H1 (cell line): Measurements from ENCODE around the gene MYRF. TPM values are rescaled to one million over a fixed set of nuclear protein-coding genes. Genes with fewer than 3 reads are reported as not detected.

ENCODE experiments used
- ASH2L ChIP-seq: fragments of 200-600, 300-600 bp; sonication (generic); IDR thresholded peaks from one replicate; pipeline ENCODE4 v1.7.1; 2017; ENCODE audit warnings: low read length
- CHD7 ChIP-seq: fragments of 300-600 bp; sonication (generic); IDR thresholded peaks from 2 replicates; pipeline ENCODE4 v1.7.1; 2012; ENCODE audit warnings: low read length, moderate library complexity, mild to moderate bottlenecking, inconsistent platforms; ENCODE audit not compliant: insufficient replicate concordance
- EGR1 ChIP-seq: IDR thresholded peaks from 2 replicates; pipeline ENCODE4 v1.6.1; 2011; ENCODE audit warnings: low read depth, low read length, borderline replicate concordance
- EZH2 ChIP-seq: fragments of 200-600 bp; sonication (generic); IDR thresholded peaks from 2 replicates; pipeline ENCODE4 v1.7.1; 2012; ENCODE audit warnings: low read depth, mild to moderate bottlenecking, moderate library complexity, low read length, inconsistent platforms; ENCODE audit not compliant: severe bottlenecking
- FOSL1 ChIP-seq: IDR thresholded peaks from 2 replicates; pipeline ENCODE4 v1.6.1; 2011; ENCODE audit warnings: mild to moderate bottlenecking, low read depth, low read length, moderate library complexity; ENCODE audit not compliant: insufficient read depth
- GABPA ChIP-seq: IDR thresholded peaks from 2 replicates; pipeline ENCODE4 v1.6.1; 2011; ENCODE audit warnings: mild to moderate bottlenecking, low read length, moderate library complexity, borderline replicate concordance; ENCODE audit not compliant: insufficient read depth
- POLR2AphosphoS5 ChIP-seq: IDR thresholded peaks from 2 replicates; pipeline ENCODE4 v1.6.1; 2011; ENCODE audit warnings: low read depth, low read length
- SIX5 ChIP-seq: IDR thresholded peaks from 2 replicates; pipeline ENCODE4 v1.6.1; 2011; ENCODE audit warnings: mild to moderate bottlenecking, low read depth, low read length
- SP4 ChIP-seq: IDR thresholded peaks from 2 replicates; pipeline ENCODE4 v1.6.1; 2012; ENCODE audit warnings: low read length, inconsistent platforms
- TBP ChIP-seq: IDR thresholded peaks from 2 replicates; pipeline ENCODE4 v1.6.1; 2011; ENCODE audit warnings: low read depth, low read length, improper control_type of control experiment
- TEAD4 ChIP-seq: IDR thresholded peaks from 2 replicates; pipeline ENCODE4 v1.6.1; 2012; ENCODE audit warnings: low read depth, low read length, inconsistent platforms, mixed read lengths
- polyA plus RNA-seq, 7 experiments: library from polyadenylated mRNA; depleted of rRNA in 3 of 7; stranded (reverse) in 5 of 7; unstranded in 2 of 7; fragments of >200 nt in 5 of 7; fragments of 200-250 nt in 2 of 7; gene quantifications; 1 replicate in 5 of 7; 2 replicates in 1 of 7; 4 replicates in 1 of 7; pipeline versions ENCODE4 v1.2.1 to v1.2.3, GENCODE V29; 2011 to 2013; ENCODE audit warnings: missing spikeins in 2 of 7, mixed read lengths in 2 of 7
- total RNA-seq: library from RNA; stranded (reverse); fragmentation: NEBNext Ultra II Directional; extraction: Animal tissue kit (Norgen Biotek cat#: 25700); gene quantifications from 2 replicates; pipeline ENCODE4 v1.2.1, GENCODE V29; 2021

The MYRF gene
- total and polyA plus RNA-seq, 2 of the 8 experiments (the other 6 are each of a cell fraction or from before 2014, with no cell fraction given), result 6.0 to 6.1 TPM

- TF ChIP-seq EZH2 (no peak), CHD7 (no peak), EGR1 (no peak), ASH2L (peak; percentile 60), SIX5 (no peak), FOSL1 (no peak), TBP (peak; percentile 42; the same call in 1 of the 2 replicates), TEAD4 (peak; percentile 52; the same call in 1 of the 2 replicates), SP4 (peak; percentile 42; the same call in 1 of the 2 replicates), POLR2AphosphoS5 (peak; percentile 89), GABPA (no peak)
These were observed 62.7 kb downstream of the MYRF start (continued) for GRCh38 chr11:61814958-61815789.
